UCSD-AML1 (cell line): ENCODE measurements around the gene TCOF1.

Experiments used
- DNase-seq: peaks from one replicate; lab custom pipeline; 2025; ENCODE audit not compliant: unreplicated experiment; lab: John Stamatoyannopoulos, UW

Gene TCOF1

GRCh38 chr5:150446088-150446487 lies 88.6 kb downstream of the TCOF1 start:
- no peak for DNase-seq

- no peak for DNase-seq
These were observed 89.1 kb downstream of the TCOF1 start for GRCh38 chr5:150446583-150446982.

- no peak for DNase-seq
These were observed 89.7 kb downstream of the TCOF1 start for GRCh38 chr5:150447188-150447587.

- no peak for DNase-seq
These were observed 90.8 kb downstream of the TCOF1 start for GRCh38 chr5:150448334-150448733.

GRCh38 chr5:150448952-150449516 lies 91.5 kb downstream of the TCOF1 start:
- no peak for DNase-seq
